ENCODE results near the gene GNB3.

GNB3 gene

DNA sequence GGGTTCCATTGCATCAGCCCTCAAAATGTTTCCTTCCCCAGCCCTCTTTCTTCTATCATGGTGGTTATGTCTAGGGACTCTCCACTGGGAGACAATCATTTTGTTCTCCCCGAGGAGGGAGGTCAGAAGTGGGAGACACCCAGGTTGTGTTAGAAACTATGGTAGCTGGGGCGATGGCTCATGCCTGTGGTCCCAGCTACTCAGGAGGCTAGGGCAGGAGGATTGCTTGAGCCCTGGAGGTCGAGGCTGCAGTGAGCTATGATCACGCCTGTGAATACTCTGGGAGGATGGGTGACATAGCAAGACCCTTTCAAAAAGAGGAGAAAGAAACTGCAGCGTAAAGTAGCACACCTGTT lies 50.9 kb downstream of the GNB3 start:
- no peak for TF ChIP-seq GATA3 (IDR thresholded peaks at IDR 0.05; ENCODE audit: low read depth, low read length)
- TF ChIP-seq GATA2 (IDR thresholded peaks at IDR 0.05; ENCODE audit: low read depth, low read length), result no peak

GRCh38 chr12:6894321-6894720 lies 53.6 kb downstream of the GNB3 start:
- TF ChIP-seq GATA2 (IDR thresholded peaks at IDR 0.05; ENCODE audit: low read depth, low read length), result no peak
- TF ChIP-seq GATA3 (IDR thresholded peaks at IDR 0.05; ENCODE audit: low read depth, low read length), result no peak
